K562 (cell line): Measurements from ENCODE around the gene NPFFR1. TPM values are rescaled to one million over a fixed set of nuclear protein-coding genes. Genes with fewer than 3 reads are reported as not detected.
A peak's percentile ranks its signal among the peaks of the same experiment; 100 is the strongest.

Source experiments
- GMEB1 ChIP-seq: fragments of 250-450 bp; sonication (Bioruptor Pico); IDR thresholded peaks from 2 replicates; pipeline ENCODE4 v1.4.0; 2020; ENCODE audit warnings: mild to moderate bottlenecking
- HDAC8 ChIP-seq: fragments of 450-650 bp; IDR thresholded peaks from 2 replicates; pipeline ENCODE4 v1.6.1; 2016; ENCODE audit warnings: mild to moderate bottlenecking, missing genetic modification characterization, moderate library complexity, missing compliant biosample characterization
- JUN ChIP-seq, 2 experiments: sonication (generic) in 1 of 2; formaldehyde crosslinking in 1 of 2; IDR thresholded peaks; 2 replicates each; pipeline versions ENCODE4 v1.6.1 to v1.8.0; 2012 to 2022; ENCODE audit warnings: borderline replicate concordance in 2 of 2, mild to moderate bottlenecking in 2 of 2, improper control_type of control experiment in 1 of 2, low read depth in 1 of 2, low read length in 1 of 2, missing genetic modification reagents in 1 of 2
- MEIS2 ChIP-seq: fragments of 450-650 bp; IDR thresholded peaks from 2 replicates; pipeline ENCODE4 v1.6.1; 2014; ENCODE audit warnings: mild to moderate bottlenecking; ENCODE audit not compliant: partially characterized antibody
- MXD1 ChIP-seq: fragments of 250-450 bp; sonication (Bioruptor Pico); IDR thresholded peaks from 2 replicates; pipeline ENCODE4 v1.8.0; 2021; ENCODE audit warnings: borderline replicate concordance, mild to moderate bottlenecking, moderate library complexity; ENCODE audit not compliant: poor library complexity, severe bottlenecking
- NCOA1 ChIP-seq: fragments of 450-650 bp; IDR thresholded peaks from 2 replicates; pipeline ENCODE4 v1.6.1; 2016; ENCODE audit warnings: low read depth
- PBX2 ChIP-seq, 2 experiments: IDR thresholded peaks in 1 of 2; conservative IDR thresholded peaks in 1 of 2; 2 replicates each; pipeline ENCODE4 v1.6.1; 2016; ENCODE audit warnings: low read depth in 2 of 2, mild to moderate bottlenecking in 1 of 2, missing compliant biosample characterization in 1 of 2, missing genetic modification characterization in 1 of 2, moderate library complexity in 1 of 2
- RBM39 ChIP-seq: fragments of 200-400 bp; formaldehyde crosslinking; optimal IDR thresholded peaks from 2 replicates; pipeline ENCODE3; 2018; ENCODE audit warnings: low read depth, low read length
- SNRNP70 ChIP-seq: fragments of 200-400 bp; formaldehyde crosslinking; optimal IDR thresholded peaks from 2 replicates; pipeline ENCODE3; 2017; ENCODE audit warnings: low read depth, low read length
- TBL1XR1 ChIP-seq, 2 experiments: IDR thresholded peaks; 2 replicates each; pipeline ENCODE4 v1.6.1; 2012; ENCODE audit warnings: improper control_type of control experiment in 2 of 2, low read length in 2 of 2, mild to moderate bottlenecking in 1 of 2
- VEZF1 ChIP-seq: fragments of 200-800 bp; sonication (Bioruptor generic); IDR thresholded peaks from 2 replicates; pipeline ENCODE4 v1.6.1; 2017; ENCODE audit warnings: missing genetic modification characterization, missing compliant biosample characterization
- polyA plus RNA-seq, 8 experiments: library from polyadenylated mRNA; depleted of rRNA in 4 of 8; stranded (reverse) in 5 of 8; unstranded in 3 of 8; fragments of >200 nt; fragmentation: Nextera tagmentation in 2 of 8; fragmentation: Illumina TruSeq in 1 of 8; extraction: Ambion mirVana in 2 of 8; extraction: Trizol in 1 of 8; gene quantifications; 2 replicates each; pipeline versions ENCODE4 v1.2.1 to v1.2.3, GENCODE V29; 2011 to 2014; ENCODE audit warnings: inconsistent platforms in 1 of 8, missing spikeins in 1 of 8
- total RNA-seq, 7 experiments: library from RNA; depleted of rRNA in 6 of 7; stranded (reverse); fragments of >200 nt in 6 of 7; fragmentation: Illumina TruSeq in 2 of 7; extraction: Trizol in 2 of 7; gene quantifications; 2 replicates each; pipeline versions ENCODE4 v1.2.1 to v1.2.3, GENCODE V29; 2011 to 2021; ENCODE audit warnings: low replicate concordance in 1 of 7
- TF ChIP-seq, protein P1 (sequence below): fragments of 450-650 bp; IDR thresholded peaks from 2 replicates; pipeline ENCODE4 v1.6.1; 2016

NPFFR1 gene
- total and polyA plus RNA-seq, 9 of the 15 experiments (the other 6 are each of a cell fraction or from before 2014, with no cell fraction given), result under 0.01 TPM; not detected in 8

DNA sequence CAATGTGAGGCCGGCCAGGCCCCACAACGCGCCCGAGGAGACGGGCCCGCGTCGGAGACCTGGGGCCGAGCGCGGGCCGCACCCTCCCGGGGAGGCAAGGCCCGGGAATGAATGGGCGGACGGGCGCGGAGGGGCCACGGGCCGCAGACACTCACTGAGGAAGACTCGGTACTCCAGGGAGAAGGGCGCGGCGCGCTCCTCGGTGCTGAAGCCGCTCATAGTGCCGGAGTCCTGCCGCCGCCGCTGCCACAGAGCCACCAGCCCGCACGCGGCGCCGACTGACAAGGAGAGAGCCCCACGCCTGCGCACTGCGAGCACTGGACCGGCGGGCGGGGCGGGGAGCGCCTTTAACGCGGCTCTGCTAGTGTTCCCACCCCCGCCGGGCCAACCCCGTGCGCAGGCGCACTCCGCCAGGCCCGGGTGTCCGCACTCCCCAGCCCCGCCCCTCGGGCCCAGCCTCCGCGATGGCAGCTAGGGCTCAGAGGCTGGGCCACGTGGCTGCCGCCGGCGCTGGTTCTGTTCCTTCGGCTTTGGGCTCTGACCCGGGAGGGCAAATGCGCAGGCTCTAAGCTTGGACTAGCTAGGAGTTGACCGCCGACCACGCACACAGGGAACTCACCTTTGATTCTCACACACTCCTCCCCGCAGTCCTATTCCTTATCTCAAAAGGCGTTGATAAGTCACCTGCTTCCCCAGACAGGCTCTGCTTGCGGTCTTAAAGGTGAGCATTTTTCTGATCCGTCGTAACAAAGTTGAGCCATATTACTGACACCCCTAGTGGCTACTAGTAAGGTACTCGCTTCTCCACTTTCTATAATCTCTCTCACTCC, 50.5 kb downstream of the NPFFR1 start, which contains the start of gene PPA1 (continued):
- TF ChIP-seq MXD1 (CRISPR knock-in tag) (peak; percentile 86), GMEB1 (0 out of 2 replicates have a peak, but pooled peaks have one; percentile 13), MEIS2 (peak; percentile 92), PBX2 (CRISPR knock-in tag; IDR thresholded peaks at IDR 0.05; ENCODE audit: low read depth) (no peak), PBX2 (tag; conservative IDR thresholded peaks at IDR 0.05; ENCODE audit: low read depth) (peak; percentile 39; the same call in 1 of the 2 replicates), RBM39 (no peak), JUN (IDR thresholded peaks at IDR 0.05; ENCODE audit: borderline replicate concordance, low read depth, low read length) (no peak), JUN (CRISPR knock-in tag; IDR thresholded peaks at IDR 0.05; ENCODE audit: borderline replicate concordance) (0 out of 2 replicates have a peak, but pooled peaks have one; percentile 53), NCOA1 (peak; percentile 38; the same call in 1 of the 2 replicates), SNRNP70 (no peak), TBL1XR1 (IDR thresholded peaks at IDR 0.05; ENCODE audit: low read length in 2 of 2) (no peak; a peak in 1 of 4 replicates), HDAC8 (0 out of 2 replicates have a peak, but pooled peaks have one; percentile 11), VEZF1 (CRISPR knock-in tag) (peak; percentile 87)
- TF ChIP-seq, protein P1, sequence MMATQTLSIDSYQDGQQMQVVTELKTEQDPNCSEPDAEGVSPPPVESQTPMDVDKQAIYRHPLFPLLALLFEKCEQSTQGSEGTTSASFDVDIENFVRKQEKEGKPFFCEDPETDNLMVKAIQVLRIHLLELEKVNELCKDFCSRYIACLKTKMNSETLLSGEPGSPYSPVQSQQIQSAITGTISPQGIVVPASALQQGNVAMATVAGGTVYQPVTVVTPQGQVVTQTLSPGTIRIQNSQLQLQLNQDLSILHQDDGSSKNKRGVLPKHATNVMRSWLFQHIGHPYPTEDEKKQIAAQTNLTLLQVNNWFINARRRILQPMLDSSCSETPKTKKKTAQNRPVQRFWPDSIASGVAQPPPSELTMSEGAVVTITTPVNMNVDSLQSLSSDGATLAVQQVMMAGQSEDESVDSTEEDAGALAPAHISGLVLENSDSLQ, result peak; percentile 61
